Lower lobe of right lung (tissue), 2 donors: ENCODE data around the gene HAS3. TPM values are rescaled to one million over a fixed set of nuclear protein-coding genes. Genes with fewer than 3 reads are reported as not detected.

Source experiments
- ATAC-seq, 2 donors: fragments of 200-7000 bp; cut with Tn5 transposase; one replicate each; pipeline ENCODE4 v1.9.1; 2020 to 2022; ENCODE audit warnings: mild to moderate bottlenecking in 2 of 2, moderate library complexity in 2 of 2
- DNase-seq: peaks from one replicate; pipeline ENCODE4 v3.0.0-alpha.2; 2020
- H3K27ac ChIP-seq: fragments of 200-600 bp; one replicate; pipeline ENCODE4 v1.8.0; 2022
- H3K27me3 ChIP-seq: fragments of 200-600 bp; one replicate; pipeline ENCODE4 v1.8.0; 2022; ENCODE audit warnings: low read depth
- H3K36me3 ChIP-seq: fragments of 200-600 bp; one replicate; pipeline ENCODE4 v1.8.0; 2022; ENCODE audit warnings: mild to moderate bottlenecking
- H3K4me1 ChIP-seq: fragments of 200-600 bp; one replicate; pipeline ENCODE4 v1.8.0; 2022
- H3K4me3 ChIP-seq: fragments of 200-600 bp; one replicate; pipeline ENCODE4 v1.8.0; 2022; ENCODE audit warnings: mild to moderate bottlenecking
- H3K9me3 ChIP-seq: fragments of 200-600 bp; one replicate; pipeline ENCODE4 v1.8.0; 2022
- intact Hi-C: fragments of 100-400 bp; cut with DNase I; formaldehyde crosslinking; loops from one replicate; pipeline ENCODE4 v1.11.0; 2022
- total RNA-seq: library from RNA; stranded (reverse); fragmentation: NEBNext Ultra II Directional; extraction: Animal tissue kit (Norgen Biotek cat#: 25700); gene quantifications from one replicate; pipeline ENCODE4 v1.2.1, GENCODE V29; 2021
- TF ChIP-seq, protein P1 (sequence below): fragments of 200-600 bp; IDR thresholded peaks from one replicate; pipeline ENCODE4 v1.8.0; 2022; ENCODE audit warnings: antibody characterized with exemption, mild to moderate bottlenecking
- donor health status: DM: no; HTN: yes; CAD: no; lungs with severe emphysema.

HAS3 gene
- total RNA-seq, 1 donor from 2014 or later, result 12.6 TPM

DNA sequence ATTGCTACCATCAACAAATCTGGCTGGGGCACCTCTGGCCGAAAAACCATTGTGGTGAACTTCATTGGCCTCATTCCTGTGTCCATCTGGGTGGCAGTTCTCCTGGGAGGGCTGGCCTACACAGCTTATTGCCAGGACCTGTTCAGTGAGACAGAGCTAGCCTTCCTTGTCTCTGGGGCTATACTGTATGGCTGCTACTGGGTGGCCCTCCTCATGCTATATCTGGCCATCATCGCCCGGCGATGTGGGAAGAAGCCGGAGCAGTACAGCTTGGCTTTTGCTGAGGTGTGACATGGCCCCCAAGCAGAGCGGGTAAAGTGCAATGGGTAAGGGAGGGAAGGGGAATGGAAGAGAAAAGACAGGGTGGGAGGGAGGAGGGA lies 9.5 kb downstream of the HAS3 start:
- intact Hi-C loops, result no loop called here
- DNase-seq (no peak), ATAC-seq (no peak)
- Histone ChIP-seq H3K4me3 (no peak overlapping the region), H3K4me1 (peaks cover 9% of the 10 kb centered on the region), H3K27me3 (no peaks in the 10 kb centered on the region), H3K36me3 (peaks cover 87% of the 10 kb centered on the region), H3K27ac (no peak overlapping the region), H3K9me3 (no peaks in the 10 kb centered on the region)
- TF ChIP-seq, protein P1, sequence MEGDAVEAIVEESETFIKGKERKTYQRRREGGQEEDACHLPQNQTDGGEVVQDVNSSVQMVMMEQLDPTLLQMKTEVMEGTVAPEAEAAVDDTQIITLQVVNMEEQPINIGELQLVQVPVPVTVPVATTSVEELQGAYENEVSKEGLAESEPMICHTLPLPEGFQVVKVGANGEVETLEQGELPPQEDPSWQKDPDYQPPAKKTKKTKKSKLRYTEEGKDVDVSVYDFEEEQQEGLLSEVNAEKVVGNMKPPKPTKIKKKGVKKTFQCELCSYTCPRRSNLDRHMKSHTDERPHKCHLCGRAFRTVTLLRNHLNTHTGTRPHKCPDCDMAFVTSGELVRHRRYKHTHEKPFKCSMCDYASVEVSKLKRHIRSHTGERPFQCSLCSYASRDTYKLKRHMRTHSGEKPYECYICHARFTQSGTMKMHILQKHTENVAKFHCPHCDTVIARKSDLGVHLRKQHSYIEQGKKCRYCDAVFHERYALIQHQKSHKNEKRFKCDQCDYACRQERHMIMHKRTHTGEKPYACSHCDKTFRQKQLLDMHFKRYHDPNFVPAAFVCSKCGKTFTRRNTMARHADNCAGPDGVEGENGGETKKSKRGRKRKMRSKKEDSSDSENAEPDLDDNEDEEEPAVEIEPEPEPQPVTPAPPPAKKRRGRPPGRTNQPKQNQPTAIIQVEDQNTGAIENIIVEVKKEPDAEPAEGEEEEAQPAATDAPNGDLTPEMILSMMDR, result no peak

GRCh38 chr16:69115361-69115760 lies 9.9 kb downstream of the HAS3 start:
- H3K4me3 ChIP-seq, result no peak overlapping the region
- H3K4me1 ChIP-seq, result peaks cover 9% of the 10 kb centered on the region
- no peaks in the 10 kb centered on the region for H3K27me3 ChIP-seq
- no peak overlapping the region for H3K27ac ChIP-seq
- intact Hi-C loops, result no loop called here
- peaks cover 87% of the 10 kb centered on the region for H3K36me3 ChIP-seq
- DNase-seq (no peak), ATAC-seq (no peak)
- TF ChIP-seq, protein P1, result no peak
- H3K9me3 ChIP-seq, result no peaks in the 10 kb centered on the region

DNA sequence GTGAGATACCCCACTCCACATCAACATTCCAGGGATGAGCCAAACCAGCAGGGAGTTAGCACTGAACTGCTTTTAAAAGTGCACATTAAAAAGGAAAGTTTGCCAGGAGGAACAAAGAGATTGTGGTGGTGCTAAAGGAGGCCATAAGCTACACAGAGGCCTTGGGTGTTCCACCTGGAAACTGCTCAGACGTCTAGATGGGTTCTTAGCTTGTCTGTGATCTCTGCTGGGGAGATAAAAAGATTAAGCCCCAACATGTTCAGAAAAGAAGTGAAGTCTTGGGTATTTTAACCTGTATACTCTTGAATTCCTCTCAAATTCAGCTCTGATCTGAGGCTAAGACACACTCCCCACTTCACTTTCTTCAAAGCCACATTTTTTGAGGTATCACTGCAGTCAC lies 10.4 kb downstream of the HAS3 start:
- peaks cover 87% of the 10 kb centered on the region for H3K36me3 ChIP-seq
- intact Hi-C loops, result no loop called here
- no peak overlapping the region for H3K4me3 ChIP-seq
- no peaks in the 10 kb centered on the region for H3K27me3 ChIP-seq
- DNase-seq, result no peak
- H3K4me1 ChIP-seq, result peaks cover 9% of the 10 kb centered on the region
- H3K9me3 ChIP-seq, result no peaks in the 10 kb centered on the region
- no peak overlapping the region for H3K27ac ChIP-seq
- TF ChIP-seq, protein P1, result no peak
- ATAC-seq, result no peak

DNA sequence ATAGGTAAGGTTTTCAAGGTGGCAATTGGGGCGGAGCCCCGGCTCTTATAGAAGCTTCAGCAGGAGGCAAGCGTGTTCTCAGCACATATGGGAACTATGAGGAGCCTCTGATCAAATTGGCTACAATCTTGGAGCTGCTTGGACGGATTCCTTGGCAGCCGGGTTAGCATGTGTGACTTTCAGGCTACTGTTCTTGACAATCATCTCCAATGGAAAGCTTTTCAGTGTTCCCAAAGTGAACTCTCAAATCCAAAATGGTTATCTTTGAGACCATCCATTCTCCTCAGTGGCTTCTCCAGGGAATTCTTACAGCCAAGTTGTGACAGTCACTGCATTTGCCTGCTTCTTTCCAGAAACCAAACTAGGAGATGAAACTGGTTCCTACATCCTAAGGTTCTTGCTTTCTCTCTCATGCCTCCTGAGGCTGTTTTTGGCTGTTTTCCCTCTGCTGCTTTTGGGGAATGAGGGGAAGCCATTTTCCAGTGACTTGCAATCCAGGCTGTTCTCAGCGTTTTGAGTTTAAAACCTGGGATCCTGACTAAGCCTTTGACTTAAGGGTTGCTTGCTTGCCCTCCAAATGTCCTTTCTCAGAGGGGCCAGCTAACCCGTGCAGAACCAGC lies 10.9 kb downstream of the HAS3 start:
- Histone ChIP-seq H3K4me1 (peaks cover 9% of the 10 kb centered on the region), H3K9me3 (no peaks in the 10 kb centered on the region), H3K27ac (no peak overlapping the region), H3K27me3 (no peaks in the 10 kb centered on the region), H3K4me3 (no peak overlapping the region), H3K36me3 (peaks cover 86% of the 10 kb centered on the region)
- DNase-seq (no peak), ATAC-seq (no peak)
- TF ChIP-seq, protein P1, result no peak
- intact Hi-C loops, result no loop called here

DNA sequence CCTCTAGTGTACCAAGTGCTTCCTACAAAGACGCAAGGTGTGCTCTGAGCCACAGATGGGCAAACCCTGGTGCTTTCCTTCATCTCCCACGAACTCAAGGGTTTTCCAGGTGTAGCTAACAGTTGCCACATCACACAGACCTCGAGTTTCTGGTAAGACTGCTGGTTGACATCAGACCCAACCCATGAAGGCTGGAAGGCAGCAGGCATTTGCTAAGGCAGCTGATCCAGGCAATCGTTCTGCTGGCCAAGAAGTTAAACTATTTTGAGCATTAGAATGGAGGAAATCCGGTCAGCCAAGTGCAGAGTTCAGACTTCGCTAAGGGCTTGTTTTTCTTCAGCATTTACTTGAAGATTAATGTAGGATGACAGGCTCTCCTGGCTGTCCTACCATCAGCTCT lies 11.5 kb downstream of the HAS3 start:
- TF ChIP-seq, protein P1, result no peak
- intact Hi-C loops, result no loop called here
- no peak overlapping the region for H3K4me3 ChIP-seq
- peaks cover 86% of the 10 kb centered on the region for H3K36me3 ChIP-seq
- no peaks in the 10 kb centered on the region for H3K9me3 ChIP-seq
- peaks cover 9% of the 10 kb centered on the region for H3K4me1 ChIP-seq
- no peaks in the 10 kb centered on the region for H3K27me3 ChIP-seq
- no peak for ATAC-seq
- no peak for DNase-seq
- no peak overlapping the region for H3K27ac ChIP-seq
